T-cell (primary cell): ENCODE measurements around the gene HTR5A. TPM values are rescaled to one million over a fixed set of nuclear protein-coding genes. Genes with fewer than 3 reads are reported as not detected.

Experiments used
- ATAC-seq, 4 experiments: fragments of 200-7000 bp in 3 of 4; fragments of 150-1000 bp in 1 of 4; cut with Tn5 transposase; replicated peaks in 1 of 4; 1 replicate in 3 of 4; 2 replicates in 1 of 4; pipeline ENCODE4 v1.10.0; 2021; ENCODE audit warnings: moderate library complexity in 3 of 4, mild to moderate bottlenecking in 2 of 4, moderate number of reproducible peaks in 1 of 4
- CTCF ChIA-PET, 2 donors: fragments of 300-600 bp; sonication (Branson Sonifier 250); formaldehyde crosslinking; loops; one replicate each; lab custom pipeline; 2022; ENCODE audit warnings: antibody characterized with exemption in 2 of 2; lab: Charles Lee
- POLR2A ChIA-PET, 2 donors: fragments of 300-600 bp; sonication (Branson Sonifier 250); formaldehyde crosslinking; loops; one replicate each; lab custom pipeline; 2022; ENCODE audit warnings: antibody characterized with exemption in 2 of 2; lab: Charles Lee
- DNase-seq, 35 experiments: peaks; one replicate each; pipeline versions ENCODE4 v3.0.0 to v3.0.0-alpha.2; 2013 to 2023
- H3K27ac ChIP-seq: one replicate; pipeline ENCODE4 v1.5.1; 2013; ENCODE audit warnings: low read length
- H3K27me3 ChIP-seq, 2 experiments: replicated peaks in 1 of 2; 1 replicate in 1 of 2; 2 replicates in 1 of 2; pipeline versions ENCODE4 v1.6.1 to v1.7.0; 2013; ENCODE audit warnings: low read length in 1 of 2, mixed read lengths in 1 of 2; ENCODE audit not compliant: control insufficient read depth in 2 of 2, insufficient read depth in 2 of 2; ENCODE audit errors: extremely low read depth in 1 of 2
- H3K36me3 ChIP-seq, 2 donors: 1 replicate in 1 of 2; 2 replicates in 1 of 2; pipeline versions ENCODE4 v1.6.1 to v1.7.0; 2013; ENCODE audit warnings: low read length in 1 of 2; ENCODE audit not compliant: control insufficient read depth in 2 of 2, insufficient read depth in 1 of 2; ENCODE audit errors: extremely low read depth in 1 of 2
- H3K4me1 ChIP-seq, 2 experiments: 1 replicate in 1 of 2; 2 replicates in 1 of 2; pipeline versions ENCODE4 v1.6.1 to v1.7.0; 2013; ENCODE audit warnings: low read length in 2 of 2, mixed read lengths in 1 of 2; ENCODE audit not compliant: insufficient read depth in 2 of 2, control insufficient read depth in 1 of 2; ENCODE audit errors: extremely low read depth in 1 of 2
- H3K4me3 ChIP-seq, 2 donors: 1 replicate in 1 of 2; 2 replicates in 1 of 2; pipeline versions ENCODE4 v1.5.1 to v1.7.0; 2013; ENCODE audit warnings: mild to moderate bottlenecking in 2 of 2, low read length in 1 of 2, moderate library complexity in 1 of 2; ENCODE audit not compliant: control insufficient read depth in 1 of 2; ENCODE audit errors: extremely low read depth in 1 of 2
- H3K9me3 ChIP-seq: 2 replicates; pipeline ENCODE4 v1.7.0; 2013
- H3K27ac Mint-ChIP-seq, 2 donors: one replicate each; pipeline ENCODE4 v1.8.0; 2020 to 2021; ENCODE audit warnings: mild to moderate bottlenecking in 2 of 2, mixed read lengths in 2 of 2
- H3K27me3 Mint-ChIP-seq, 2 donors: one replicate each; pipeline ENCODE4 v1.8.0; 2021 to 2022; ENCODE audit warnings: mixed read lengths in 2 of 2
- H3K36me3 Mint-ChIP-seq: one replicate; pipeline ENCODE4 v1.8.0; 2021; ENCODE audit warnings: mixed read lengths
- H3K4me1 Mint-ChIP-seq, 3 donors: one replicate each; pipeline ENCODE4 v1.8.0; 2020 to 2022; ENCODE audit warnings: mixed read lengths in 3 of 3, mild to moderate bottlenecking in 1 of 3
- H3K4me3 Mint-ChIP-seq, 3 donors: one replicate each; pipeline ENCODE4 v1.8.0; 2020 to 2022; ENCODE audit warnings: mild to moderate bottlenecking in 3 of 3, mixed read lengths in 3 of 3, moderate library complexity in 3 of 3
- H3K9me3 Mint-ChIP-seq, 3 donors: one replicate each; pipeline ENCODE4 v1.8.0; 2020 to 2022; ENCODE audit warnings: mixed read lengths in 3 of 3
- WGBS: methylation state at CpG from one replicate; pipeline ENCODE4 v1.1.5; 2013; ENCODE audit warnings: missing lambda C conversion rate; ENCODE audit not compliant: insufficient coverage; 5-methylcytosine and 5-hydroxymethylcytosine counted together
- total RNA-seq, 35 experiments: library from RNA in 6 of 35; stranded (reverse) in 6 of 35; fragments of 120-200 nt in 1 of 35; gene quantifications; one replicate each; pipeline versions ENCODE4 v1.2.1 to v1.2.4 and lab custom pipeline; 2013 to 2026

The HTR5A gene
- total RNA-seq, 5 donors from 2014 or later (not counting 1 experiment from before 2014, with no cell fraction given): not detected

DNA sequence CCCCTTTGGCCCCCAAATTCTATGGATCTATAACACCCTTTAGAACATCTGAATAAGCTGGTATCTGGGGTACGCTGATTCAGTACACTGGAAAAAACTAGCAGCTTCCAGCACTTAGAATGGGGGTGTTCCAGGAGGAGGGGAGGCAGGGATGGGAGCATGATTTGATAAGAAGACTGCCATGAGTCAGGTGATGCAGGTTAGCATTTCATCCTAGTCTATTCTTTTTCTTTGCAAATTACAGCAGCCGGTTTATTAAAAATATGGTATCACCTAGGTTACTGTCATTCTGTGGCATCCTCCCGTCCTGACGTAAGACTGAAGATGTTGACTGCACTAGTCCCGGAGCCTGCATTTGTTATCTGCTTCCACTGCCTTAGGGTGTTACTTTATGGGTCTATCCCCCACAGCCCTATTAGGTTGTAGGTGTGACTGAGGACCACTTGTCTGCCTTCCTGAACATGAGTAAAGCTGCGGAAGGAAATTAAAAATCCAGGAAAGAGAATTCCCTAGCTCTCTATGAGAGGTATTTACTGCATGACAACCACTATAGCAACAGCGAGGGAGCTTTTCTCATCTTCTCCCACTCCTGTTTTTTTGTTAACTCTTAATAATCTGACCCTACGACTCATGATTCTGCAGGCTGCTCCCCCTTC, 1.9 kb downstream of the HTR5A start:
- H3K9me3 ChIP-seq: no peaks in the 10 kb centered on the region
- no peaks in the 10 kb centered on the region for H3K36me3 ChIP-seq
- Mint-ChIP-seq H3K9me3 (no peaks in the 10 kb centered on the region), H3K4me3 (no peak overlapping the region), H3K4me1 (peaks cover 0 to 3% (median 1%) of the 10 kb centered on the region in 3 donors), H3K27ac (no peak overlapping the region), H3K36me3 (no peaks in the 10 kb centered on the region), H3K27me3 (peaks cover 33 to 53% of the 10 kb centered on the region in 2 donors)
- no peak overlapping the region for H3K4me3 ChIP-seq
- H3K4me1 ChIP-seq: peaks cover 0 to 8% of the 10 kb centered on the region in 2 experiments
- POLR2A ChIA-PET: no interaction called here
- H3K27ac ChIP-seq: no peak overlapping the region
- no peak for DNase-seq
- CTCF ChIA-PET: no interaction called here
- no CpG with 5 or more reads among the region's 8 CpGs for WGBS
- peaks cover 0 to 28% of the 10 kb centered on the region in 2 experiments for H3K27me3 ChIP-seq
- ATAC-seq: no peak

DNA sequence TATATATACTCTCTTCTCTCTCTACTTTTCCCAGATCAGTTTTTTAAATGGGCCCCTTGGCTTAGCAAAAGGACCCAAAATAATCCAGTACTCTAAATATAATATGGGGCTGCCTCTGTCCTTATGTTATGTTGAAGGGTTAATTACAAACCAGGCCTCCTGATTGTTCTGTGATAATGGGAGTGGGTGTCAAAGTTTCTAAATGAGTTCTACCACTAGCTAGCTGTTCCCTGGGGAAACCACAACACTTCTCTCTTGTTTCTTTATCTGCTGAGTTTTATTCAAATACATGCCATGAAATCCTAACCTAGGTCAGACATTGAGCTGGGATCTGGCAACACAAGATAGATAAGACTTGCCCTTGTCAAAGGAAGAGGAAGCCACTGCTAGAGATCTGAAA, 3.8 kb downstream of the HTR5A start:
- peaks cover 26 to 48% of the 10 kb centered on the region in 2 donors for H3K27me3 Mint-ChIP-seq
- POLR2A ChIA-PET: no interaction called here
- DNase-seq: no peak
- peaks cover 0 to 3% (median 1%) of the 10 kb centered on the region in 3 donors for H3K4me1 Mint-ChIP-seq
- Histone ChIP-seq H3K36me3 (no peaks in the 10 kb centered on the region), H3K4me3 (no peak overlapping the region), H3K27ac (no peak overlapping the region), H3K4me1 (peaks cover 0 to 8% of the 10 kb centered on the region in 2 experiments), H3K9me3 (no peaks in the 10 kb centered on the region), H3K27me3 (peaks cover 0 to 24% of the 10 kb centered on the region in 2 experiments)
- CTCF ChIA-PET: no interaction called here
- ATAC-seq: no peak
- no peak overlapping the region for H3K4me3 Mint-ChIP-seq
- no peaks in the 10 kb centered on the region for H3K9me3 Mint-ChIP-seq
- H3K27ac Mint-ChIP-seq: no peak overlapping the region
- no peaks in the 10 kb centered on the region for H3K36me3 Mint-ChIP-seq

DNA sequence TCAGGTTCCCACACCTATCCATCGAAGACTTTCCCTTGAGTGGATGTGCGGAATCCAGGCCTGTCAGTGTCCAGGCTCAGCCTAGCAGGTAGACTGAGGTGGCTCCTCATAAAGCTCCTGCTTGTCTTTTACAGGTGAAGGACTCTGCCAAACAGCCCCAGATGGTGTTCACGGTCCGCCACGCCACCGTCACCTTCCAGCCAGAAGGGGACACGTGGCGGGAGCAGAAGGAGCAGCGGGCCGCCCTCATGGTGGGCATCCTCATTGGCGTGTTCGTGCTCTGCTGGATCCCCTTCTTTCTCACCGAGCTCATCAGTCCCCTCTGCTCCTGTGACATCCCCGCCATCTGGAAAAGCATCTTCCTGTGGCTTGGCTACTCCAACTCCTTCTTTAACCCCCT, 13.9 kb downstream of the HTR5A start:
- no peaks in the 10 kb centered on the region for H3K36me3 Mint-ChIP-seq
- Histone ChIP-seq H3K36me3 (no peaks in the 10 kb centered on the region), H3K4me3 (no peak overlapping the region), H3K9me3 (no peaks in the 10 kb centered on the region), H3K27me3 (peaks cover 0 to 12% of the 10 kb centered on the region in 2 experiments), H3K4me1 (no peaks in the 10 kb centered on the region), H3K27ac (no peak overlapping the region)
- H3K27me3 Mint-ChIP-seq: peaks cover 24 to 46% of the 10 kb centered on the region in 2 donors
- H3K9me3 Mint-ChIP-seq: no peaks in the 10 kb centered on the region
- ChIA-PET POLR2A (no interaction called here), CTCF (no interaction called here)
- no peak overlapping the region for H3K4me3 Mint-ChIP-seq
- WGBS: 88% methylated on average over 12 of the region's 14 CpGs
- ATAC-seq (no peak), DNase-seq (no peak)
- H3K27ac Mint-ChIP-seq: no peak overlapping the region
- H3K4me1 Mint-ChIP-seq: no peaks in the 10 kb centered on the region

DNA sequence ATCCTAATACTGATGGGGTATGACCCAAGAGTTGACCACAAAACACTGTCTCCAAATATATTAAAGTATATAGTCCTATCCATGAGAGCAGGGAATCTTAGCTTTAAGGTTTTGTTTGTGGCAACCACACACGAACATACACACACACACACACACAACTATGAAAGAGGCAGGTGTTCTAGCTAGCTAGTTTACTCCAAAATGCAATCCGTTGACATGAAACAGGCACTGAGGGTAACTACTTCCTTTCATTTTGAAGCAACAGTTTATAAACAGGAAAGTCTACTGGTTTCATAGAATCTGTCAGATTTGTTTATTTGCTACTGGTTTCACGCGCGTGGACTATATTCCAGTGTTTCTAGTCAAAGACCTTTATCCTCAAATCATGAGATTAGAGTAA, 14.8 kb downstream of the HTR5A start:
- DNase-seq (no peak), ATAC-seq (no peak)
- Mint-ChIP-seq H3K36me3 (no peaks in the 10 kb centered on the region), H3K9me3 (no peaks in the 10 kb centered on the region), H3K4me1 (no peaks in the 10 kb centered on the region), H3K27me3 (peaks cover 28 to 46% of the 10 kb centered on the region in 2 donors), H3K4me3 (no peak overlapping the region), H3K27ac (no peak overlapping the region)
- ChIA-PET POLR2A (no interaction called here), CTCF (no interaction called here)
- Histone ChIP-seq H3K9me3 (no peaks in the 10 kb centered on the region), H3K4me3 (no peak overlapping the region), H3K36me3 (no peaks in the 10 kb centered on the region), H3K4me1 (no peaks in the 10 kb centered on the region), H3K27me3 (peaks cover 0 to 12% of the 10 kb centered on the region in 2 experiments), H3K27ac (no peak overlapping the region)
- WGBS: no CpG with 5 or more reads among the region's 5 CpGs

DNA sequence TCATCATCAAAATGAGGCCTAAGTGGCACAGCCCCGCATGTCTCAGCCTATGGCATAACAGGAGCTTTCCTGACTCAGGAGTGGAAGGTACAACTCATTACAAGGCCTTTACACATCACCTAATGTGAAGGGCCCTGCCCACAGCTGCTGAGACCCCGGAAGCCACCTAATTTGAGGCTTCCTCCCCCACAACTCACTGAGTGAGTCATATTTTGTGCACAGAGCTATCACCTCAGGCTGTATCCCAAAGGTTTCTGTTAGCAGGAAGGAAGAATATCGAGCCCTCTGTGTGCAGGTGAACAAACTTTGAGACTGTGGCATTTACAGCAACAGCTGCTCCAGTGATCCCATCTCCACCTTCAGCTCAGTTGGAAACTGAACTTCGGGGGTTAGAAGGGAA, 20.6 kb downstream of the HTR5A start:
- no peaks in the 10 kb centered on the region for H3K9me3 ChIP-seq
- no peaks in the 10 kb centered on the region for H3K36me3 Mint-ChIP-seq
- peaks cover 0 to 6% (median 0%) of the 10 kb centered on the region in 3 donors for H3K9me3 Mint-ChIP-seq
- H3K4me3 ChIP-seq: no peak overlapping the region
- H3K27me3 Mint-ChIP-seq: peaks cover 24 to 26% of the 10 kb centered on the region in 2 donors
- H3K27ac Mint-ChIP-seq: no peak overlapping the region
- 29% methylated on average over 1 of the region's 4 CpGs for WGBS
- no peak overlapping the region for H3K4me3 Mint-ChIP-seq
- H3K36me3 ChIP-seq: no peaks in the 10 kb centered on the region
- POLR2A ChIA-PET: no interaction called here
- no peaks in the 10 kb centered on the region for H3K4me1 ChIP-seq
- ATAC-seq (peak in 1 of 4 experiments; percentile 43), DNase-seq (no peak)
- H3K27ac ChIP-seq: no peak overlapping the region
- H3K27me3 ChIP-seq: peaks cover 0 to 19% of the 10 kb centered on the region in 2 experiments
- CTCF ChIA-PET: no interaction called here
- H3K4me1 Mint-ChIP-seq: no peaks in the 10 kb centered on the region

DNA sequence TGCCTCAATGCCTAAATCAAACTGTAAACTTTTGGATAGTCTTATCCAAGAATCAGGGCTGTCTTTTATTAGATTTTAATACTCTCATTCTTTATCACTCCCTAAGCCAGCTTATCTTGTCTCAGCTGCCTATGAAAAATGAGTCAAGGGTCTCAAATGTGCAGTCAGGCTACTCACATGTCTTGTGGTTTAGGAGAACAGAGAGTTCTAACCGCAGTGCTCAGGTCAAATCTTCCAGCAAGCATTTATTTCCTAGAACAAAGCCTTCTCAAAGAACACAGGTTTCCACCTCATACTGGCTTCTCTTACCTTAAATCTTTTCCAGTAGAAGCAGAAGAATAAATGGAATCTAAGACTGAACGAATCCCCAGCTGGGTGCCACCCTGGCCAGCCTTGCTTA, 23.5 kb downstream of the HTR5A start:
- Histone ChIP-seq H3K27ac (no peak overlapping the region), H3K4me1 (no peaks in the 10 kb centered on the region), H3K36me3 (no peaks in the 10 kb centered on the region), H3K9me3 (no peaks in the 10 kb centered on the region), H3K27me3 (peaks cover 0 to 18% of the 10 kb centered on the region in 2 experiments), H3K4me3 (no peak overlapping the region)
- DNase-seq: no peak
- H3K36me3 Mint-ChIP-seq: no peaks in the 10 kb centered on the region
- CTCF ChIA-PET: interaction anchor here in 1 of 2 donors (0.8 kb wide), 1 partner anchor 1383 kb away, joined by 3 read pairs; no protein-coding TSS in a partner anchor
- no peaks in the 10 kb centered on the region for H3K4me1 Mint-ChIP-seq
- H3K9me3 Mint-ChIP-seq: peaks cover 0 to 10% (median 0%) of the 10 kb centered on the region in 3 donors
- POLR2A ChIA-PET: no interaction called here
- H3K27me3 Mint-ChIP-seq: peaks cover 18 to 23% of the 10 kb centered on the region in 2 donors
- H3K4me3 Mint-ChIP-seq: no peak overlapping the region
- no peak for ATAC-seq
- no peak overlapping the region for H3K27ac Mint-ChIP-seq
- WGBS: 17% methylated on average over 1 of the region's 2 CpGs
